GM19043 (cell line): Measurements from ENCODE around the gene EPN1.

Source experiments
- ATAC-seq: cut with Tn5 transposase; IDR thresholded peaks from one replicate; pipeline ENCODE4 v1.9.1; 2021; ENCODE audit warnings: low read depth; ENCODE audit not compliant: unreplicated experiment

Gene EPN1

GRCh38 chr19:55677572-55678028 lies 2.6 kb downstream of the EPN1 start:
- ATAC-seq: no peak

- peak; percentile 79 for ATAC-seq
Measured at GRCh38 chr19:55678121-55678671, 3.2 kb downstream of the EPN1 start.

GRCh38 chr19:55679343-55680257 lies 4.6 kb downstream of the EPN1 start:
- no peak for ATAC-seq

GRCh38 chr19:55680339-55681130 lies 5.5 kb downstream of the EPN1 start:
- ATAC-seq: no peak

- no peak for ATAC-seq
Measured at GRCh38 chr19:55681131-55682092, 6.4 kb downstream of the EPN1 start.

GRCh38 chr19:55683449-55684261 lies 8.6 kb downstream of the EPN1 start:
- ATAC-seq: no peak

- no peak for ATAC-seq
Measured at GRCh38 chr19:55684946-55685681, 10.1 kb downstream of the EPN1 start.

- ATAC-seq: no peak
Measured at GRCh38 chr19:55685776-55686175, 10.8 kb downstream of the EPN1 start.

GRCh38 chr19:55686311-55687050 lies 11.5 kb downstream of the EPN1 start:
- no peak for ATAC-seq

- ATAC-seq: no peak
Measured at GRCh38 chr19:55687281-55688201, 12.5 kb downstream of the EPN1 start.

- no peak for ATAC-seq
Measured at GRCh38 chr19:55688422-55689218, 13.6 kb downstream of the EPN1 start.

- no peak for ATAC-seq
Measured at GRCh38 chr19:55689411-55690108, 14.5 kb downstream of the EPN1 start.

GRCh38 chr19:55690109-55690768 lies 15.2 kb downstream of the EPN1 start:
- no peak for ATAC-seq

- ATAC-seq: no peak
Measured at GRCh38 chr19:55690769-55691545, 15.9 kb downstream of the EPN1 start.
